PC-3 (cell line): ENCODE measurements around the gene RHBG.

Experiments used
- EZH2 ChIP-seq: fragments of 300-600 bp; sonication (generic); IDR thresholded peaks from one replicate; pipeline ENCODE4 v1.6.1; 2017; ENCODE audit warnings: antibody characterized with exemption, mild to moderate bottlenecking, low read length; ENCODE audit not compliant: unreplicated experiment
- EZH2phosphoT487 ChIP-seq: fragments of 300-600 bp; sonication (generic); IDR thresholded peaks from 2 replicates; pipeline ENCODE4 v1.6.1; 2018; ENCODE audit warnings: mild to moderate bottlenecking, antibody characterized with exemption, low read length, borderline replicate concordance
- TF ChIP-seq, protein P1 (sequence below): fragments of 300-600 bp; sonication (generic); conservative IDR thresholded peaks from 2 replicates; pipeline ENCODE4 v1.5.1; 2017; ENCODE audit warnings: antibody characterized with exemption, low read depth, mild to moderate bottlenecking, low read length

GRCh38 chr1:156337888-156338179 lies 31.2 kb upstream of the RHBG start:
- TF ChIP-seq EZH2 (no peak), EZH2phosphoT487 (no peak)
- TF ChIP-seq, protein P1, sequence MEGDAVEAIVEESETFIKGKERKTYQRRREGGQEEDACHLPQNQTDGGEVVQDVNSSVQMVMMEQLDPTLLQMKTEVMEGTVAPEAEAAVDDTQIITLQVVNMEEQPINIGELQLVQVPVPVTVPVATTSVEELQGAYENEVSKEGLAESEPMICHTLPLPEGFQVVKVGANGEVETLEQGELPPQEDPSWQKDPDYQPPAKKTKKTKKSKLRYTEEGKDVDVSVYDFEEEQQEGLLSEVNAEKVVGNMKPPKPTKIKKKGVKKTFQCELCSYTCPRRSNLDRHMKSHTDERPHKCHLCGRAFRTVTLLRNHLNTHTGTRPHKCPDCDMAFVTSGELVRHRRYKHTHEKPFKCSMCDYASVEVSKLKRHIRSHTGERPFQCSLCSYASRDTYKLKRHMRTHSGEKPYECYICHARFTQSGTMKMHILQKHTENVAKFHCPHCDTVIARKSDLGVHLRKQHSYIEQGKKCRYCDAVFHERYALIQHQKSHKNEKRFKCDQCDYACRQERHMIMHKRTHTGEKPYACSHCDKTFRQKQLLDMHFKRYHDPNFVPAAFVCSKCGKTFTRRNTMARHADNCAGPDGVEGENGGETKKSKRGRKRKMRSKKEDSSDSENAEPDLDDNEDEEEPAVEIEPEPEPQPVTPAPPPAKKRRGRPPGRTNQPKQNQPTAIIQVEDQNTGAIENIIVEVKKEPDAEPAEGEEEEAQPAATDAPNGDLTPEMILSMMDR, result no peak
